Esophagus muscularis mucosa (tissue), 4 donors: ENCODE data around the gene PGBD5.

Source experiments
- CTCF ChIP-seq, 3 experiments: fragments of 200-600 bp in 2 of 3; fragments of 450-650 bp in 1 of 3; sonication (generic) in 2 of 3; IDR thresholded peaks; one replicate each; pipeline ENCODE4 v1.5.1; 2017 to 2019; ENCODE audit warnings: antibody characterized with exemption in 3 of 3, mild to moderate bottlenecking in 2 of 3, moderate library complexity in 1 of 3
- EP300 ChIP-seq: sonication (generic); formaldehyde crosslinking; IDR thresholded peaks from one replicate; pipeline ENCODE4 v1.6.1; 2017; ENCODE audit warnings: antibody characterized with exemption
- POLR2A ChIP-seq: fragments of 450-650 bp; IDR thresholded peaks from one replicate; pipeline ENCODE4 v1.6.1; 2017; ENCODE audit warnings: antibody characterized with exemption, moderate library complexity, mild to moderate bottlenecking, low read depth
- POLR2AphosphoS5 ChIP-seq, 2 donors: sonication (generic); formaldehyde crosslinking; IDR thresholded peaks; one replicate each; pipeline ENCODE4 v1.6.1; 2017; ENCODE audit warnings: antibody characterized with exemption in 2 of 2

GRCh38 chr1:230377324-230377723 lies 48.8 kb downstream of the PGBD5 start:
- TF ChIP-seq CTCF (IDR thresholded peaks at IDR 0.05) (no peak), EP300 (no peak), POLR2A (no peak), POLR2AphosphoS5 (IDR thresholded peaks at IDR 0.05) (no peak)
